GM21381 (cell line): ENCODE measurements around the gene RTF2.
"Not testable (repeated sequence)": the region's sequence is repeated elsewhere in the genome, so short reads cannot be mapped to it uniquely, and the experiment has no call there.

Experiments
- ATAC-seq: cut with Tn5 transposase; IDR thresholded peaks from one replicate; pipeline ENCODE4 v1.9.1; 2021; ENCODE audit warnings: mild to moderate bottlenecking, moderate library complexity; ENCODE audit not compliant: unreplicated experiment

Gene RTF2

DNA sequence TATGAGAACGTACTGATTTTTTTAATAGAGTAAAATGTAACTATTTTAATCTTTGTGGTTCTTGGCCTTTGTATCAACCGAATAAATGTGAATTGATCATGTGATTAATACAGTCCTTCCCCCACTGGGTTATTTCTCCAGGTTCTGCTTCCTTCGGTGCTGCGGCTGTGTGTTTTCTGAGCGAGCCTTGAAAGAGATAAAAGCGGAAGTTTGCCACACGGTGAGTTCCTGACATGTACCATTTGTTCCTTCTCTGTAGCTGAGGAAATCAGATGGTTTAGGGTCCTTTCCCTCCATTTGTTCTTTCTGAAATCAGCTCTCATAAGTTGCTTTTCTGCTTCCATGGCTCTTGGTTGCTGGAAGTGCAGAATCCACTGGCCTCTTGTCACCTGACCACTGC is 15.5 kb downstream of the RTF2 start:
- no peak for ATAC-seq

DNA sequence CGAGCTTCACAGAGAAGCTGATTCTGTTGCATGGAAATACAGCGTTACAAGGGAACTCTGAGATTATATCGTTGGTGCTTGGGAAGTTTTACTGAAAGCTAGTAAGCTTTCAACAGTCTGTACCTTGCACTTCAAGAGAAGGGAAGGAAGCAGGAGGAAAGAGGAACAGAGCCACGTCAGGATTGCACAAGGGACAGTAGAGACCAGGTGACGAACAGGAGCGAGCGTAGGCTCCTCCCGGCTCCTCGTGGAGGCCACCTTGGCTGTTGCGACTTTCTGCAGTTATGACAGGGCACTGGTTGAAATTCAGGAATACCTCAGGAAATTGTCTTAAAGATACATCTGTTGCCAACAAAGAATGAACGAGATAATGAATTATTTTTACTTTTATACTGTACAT is 18.8 kb downstream of the RTF2 start:
- no peak for ATAC-seq

DNA sequence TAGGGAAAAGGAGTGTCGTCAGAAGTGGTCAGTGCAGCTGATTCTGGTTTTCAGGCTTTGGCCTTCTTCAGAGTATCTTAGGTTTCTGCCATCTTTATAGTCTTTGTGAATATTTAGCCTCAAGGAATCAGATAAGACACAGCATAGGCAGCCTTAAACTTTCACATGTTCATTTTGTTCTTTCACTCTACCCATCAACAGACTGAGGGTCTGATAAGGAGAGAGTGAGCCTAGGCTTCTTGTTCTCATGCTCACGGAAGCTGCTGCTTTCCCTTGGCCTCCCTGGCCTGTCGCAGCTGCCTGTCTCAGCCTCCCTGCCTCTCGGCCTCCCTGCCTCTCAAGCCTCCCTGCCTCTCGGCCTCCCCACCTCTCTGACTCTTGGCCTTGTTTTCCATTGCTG is 20.1 kb downstream of the RTF2 start:
- ATAC-seq: no peak

DNA sequence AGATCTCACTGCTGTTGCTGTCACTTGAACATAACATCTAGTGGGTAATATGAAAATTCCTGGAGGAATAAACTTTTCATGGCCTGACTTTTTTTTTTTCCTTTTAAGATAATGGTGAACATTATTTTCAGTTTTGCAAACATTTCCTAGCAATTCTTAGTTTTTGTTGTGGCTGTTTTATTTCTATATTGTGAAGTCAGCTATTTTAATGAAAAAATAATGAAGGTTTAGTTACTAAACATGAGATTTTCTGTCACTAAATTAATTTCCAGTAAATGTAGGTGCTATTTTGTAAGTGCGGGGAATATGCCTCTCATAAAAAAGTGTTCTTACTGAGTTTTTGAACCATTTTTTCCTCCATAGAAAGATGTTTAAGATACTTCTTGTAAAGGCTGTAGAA is 32.7 kb downstream of the RTF2 start:
- no peak for ATAC-seq

DNA sequence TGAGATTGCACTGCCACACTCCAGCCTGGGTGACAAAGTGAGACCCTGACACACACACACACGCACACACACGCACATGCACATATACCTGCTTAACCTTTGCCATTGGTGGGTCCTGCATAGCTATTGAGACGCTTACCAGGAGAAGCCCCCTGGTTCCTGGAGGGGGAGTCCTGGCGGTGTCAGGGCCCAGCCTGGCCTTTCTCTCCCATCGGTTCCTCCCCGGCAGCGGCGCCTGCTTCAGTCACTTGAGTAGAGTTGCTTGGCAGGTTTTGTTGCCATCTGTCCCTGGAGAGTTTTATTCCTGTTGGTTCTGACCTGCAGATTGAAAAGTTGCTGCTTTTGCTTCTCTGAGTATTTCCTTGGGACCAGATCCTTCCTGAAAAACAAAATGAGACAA is 35.5 kb downstream of the RTF2 start:
- ATAC-seq: no peak

DNA sequence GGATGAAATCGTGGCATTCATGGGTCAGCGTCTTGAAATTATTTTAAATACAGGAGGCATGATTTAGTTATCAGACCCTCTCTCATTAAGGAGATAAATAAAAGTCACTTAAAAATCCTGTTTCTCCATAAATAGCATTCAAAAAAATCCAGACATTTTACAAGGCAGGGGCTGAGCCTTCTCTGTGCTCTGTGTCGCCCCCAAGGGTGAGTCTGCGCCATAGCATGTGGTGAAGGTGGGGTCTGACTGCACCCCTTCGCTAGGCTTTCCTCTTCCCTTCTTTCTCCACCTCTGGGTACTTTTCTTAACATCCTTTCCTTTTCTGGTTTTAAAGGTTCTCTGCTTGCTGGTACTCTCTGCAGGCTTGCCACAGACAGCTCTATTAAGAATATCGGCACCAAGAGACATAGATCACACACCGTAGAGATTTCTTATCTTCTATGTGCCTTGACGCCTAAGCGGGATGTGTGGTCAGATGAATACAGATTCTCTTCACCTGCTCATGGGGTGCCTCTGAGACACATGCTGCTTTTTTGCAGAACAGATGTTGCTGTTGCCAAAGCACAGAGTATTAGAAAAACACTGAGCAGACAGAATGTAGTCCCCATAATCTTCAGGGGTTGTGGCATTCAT is 36.1 kb downstream of the RTF2 start:
- ATAC-seq: no peak

DNA sequence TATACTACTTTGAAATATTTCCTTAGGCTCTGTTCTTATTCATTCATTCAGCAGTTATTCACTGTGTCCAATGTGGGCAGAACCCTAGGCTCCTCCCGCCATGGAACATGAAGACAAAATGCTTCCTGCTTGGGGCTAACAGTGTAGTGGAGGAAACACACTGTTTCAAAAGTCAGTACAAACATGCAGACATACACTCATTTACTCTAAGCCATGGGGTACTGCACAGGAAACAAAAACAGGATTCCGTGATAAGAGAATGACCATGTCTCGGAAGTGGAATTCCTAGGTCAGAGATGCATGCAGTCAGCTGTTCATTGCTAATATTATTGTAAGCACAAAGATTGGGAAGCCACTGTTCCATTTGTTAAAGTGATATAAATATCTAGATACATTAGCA is 37.7 kb downstream of the RTF2 start:
- no peak for ATAC-seq

DNA sequence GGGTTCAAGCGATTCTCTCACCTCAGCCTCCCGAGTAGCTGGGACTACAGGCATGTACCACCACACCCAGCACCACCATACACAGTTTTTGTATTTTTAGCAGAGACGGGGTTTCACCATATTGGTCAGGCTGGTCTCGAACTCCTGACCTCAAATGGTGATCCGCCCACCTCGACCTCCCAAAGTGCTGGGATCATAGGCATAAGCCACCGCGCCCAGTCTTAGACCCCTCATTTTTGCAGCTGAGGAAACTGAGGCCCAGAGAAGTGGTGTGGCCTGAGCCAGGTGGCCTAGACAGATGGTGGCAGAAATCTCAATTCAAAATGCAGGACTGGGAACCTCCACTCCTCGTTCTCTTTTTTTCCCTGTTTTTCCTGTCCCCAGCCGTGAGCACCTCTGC is 43.5 kb downstream of the RTF2 start:
- ATAC-seq: no peak

DNA sequence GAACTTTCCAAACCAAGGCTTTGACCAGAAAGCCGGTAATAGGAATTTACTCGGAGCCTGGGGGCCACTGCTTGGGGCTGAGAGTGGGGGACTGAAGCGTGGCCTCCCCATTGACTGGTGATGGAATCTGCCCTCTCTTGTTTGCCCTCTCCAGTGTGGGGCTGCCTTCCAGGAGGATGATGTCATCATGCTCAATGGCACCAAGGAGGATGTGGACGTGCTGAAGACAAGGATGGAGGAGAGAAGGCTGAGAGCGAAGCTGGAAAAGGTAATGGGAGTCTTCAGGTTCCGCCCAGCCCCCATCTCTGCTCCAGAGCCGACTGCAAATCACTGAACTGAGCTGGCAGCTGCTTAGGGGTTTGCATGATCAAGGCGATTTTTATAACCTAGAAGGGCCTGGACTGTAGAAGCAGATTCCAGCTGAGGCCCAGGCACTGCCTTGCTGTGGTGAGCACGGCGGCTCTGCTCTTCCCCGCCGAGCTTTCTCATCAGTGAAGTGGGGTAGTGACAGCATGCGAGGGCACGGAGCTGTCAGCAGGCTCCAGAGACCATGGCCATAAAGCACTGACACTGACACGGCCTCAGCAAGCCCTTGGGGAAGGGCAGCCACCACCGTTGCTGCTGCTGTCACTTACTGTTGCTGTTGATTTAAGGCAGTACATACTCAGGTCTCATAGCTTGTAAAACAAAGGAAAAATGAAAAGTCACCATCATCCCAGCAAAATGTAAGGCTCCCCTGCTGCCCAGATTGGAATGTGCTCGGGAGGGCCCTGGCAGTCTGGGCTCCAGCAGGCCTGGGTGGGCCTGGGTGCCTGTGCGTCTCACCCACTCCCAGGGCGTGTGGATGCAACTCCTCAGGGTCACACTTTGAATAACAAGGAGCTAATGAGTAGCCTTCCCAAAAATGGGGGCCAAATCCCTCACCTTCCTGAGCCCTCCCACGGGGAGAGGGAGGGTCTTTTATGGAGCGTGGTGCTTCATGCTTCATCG is 45.0 kb downstream of the RTF2 start:
- ATAC-seq: no peak

DNA sequence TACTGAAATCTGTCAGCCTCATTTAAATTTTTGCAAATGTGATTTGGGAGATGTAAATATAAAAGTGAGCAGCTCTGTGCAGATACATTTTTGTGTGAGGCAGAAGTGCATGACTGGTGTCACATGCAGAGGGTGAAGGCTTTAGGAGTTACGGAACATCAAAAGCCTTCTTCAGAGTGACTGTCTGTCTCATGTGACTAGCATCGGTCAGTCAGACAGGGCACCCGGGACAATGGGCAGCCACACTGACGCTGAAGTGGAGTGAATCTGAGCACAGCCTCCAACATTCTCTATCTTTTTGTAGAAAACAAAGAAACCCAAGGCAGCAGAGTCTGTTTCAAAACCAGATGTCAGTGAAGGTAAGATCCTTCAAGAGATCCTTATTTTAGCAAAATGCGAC is 48.2 kb downstream of the RTF2 start:
- ATAC-seq: no peak

DNA sequence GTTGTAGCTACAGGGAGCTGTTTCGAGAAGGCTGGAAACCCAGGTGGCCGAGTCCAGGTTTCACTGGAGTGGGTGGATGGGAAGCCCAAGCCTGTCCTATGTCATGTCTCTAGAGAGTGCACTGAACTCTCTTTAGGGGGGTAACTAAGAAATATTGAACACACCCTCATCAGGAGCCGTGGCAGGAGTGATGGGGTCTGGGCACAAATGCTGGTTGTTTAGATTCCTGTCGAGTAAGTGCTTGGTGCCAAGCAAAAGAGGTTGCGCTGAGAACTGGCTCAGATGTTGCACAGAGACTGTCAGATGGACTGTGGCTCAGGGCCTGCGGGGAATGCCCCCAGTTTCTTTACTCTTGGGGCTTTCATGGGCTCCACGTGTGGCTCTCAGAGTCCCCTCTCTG is 48.8 kb downstream of the RTF2 start:
- ATAC-seq: no peak

DNA sequence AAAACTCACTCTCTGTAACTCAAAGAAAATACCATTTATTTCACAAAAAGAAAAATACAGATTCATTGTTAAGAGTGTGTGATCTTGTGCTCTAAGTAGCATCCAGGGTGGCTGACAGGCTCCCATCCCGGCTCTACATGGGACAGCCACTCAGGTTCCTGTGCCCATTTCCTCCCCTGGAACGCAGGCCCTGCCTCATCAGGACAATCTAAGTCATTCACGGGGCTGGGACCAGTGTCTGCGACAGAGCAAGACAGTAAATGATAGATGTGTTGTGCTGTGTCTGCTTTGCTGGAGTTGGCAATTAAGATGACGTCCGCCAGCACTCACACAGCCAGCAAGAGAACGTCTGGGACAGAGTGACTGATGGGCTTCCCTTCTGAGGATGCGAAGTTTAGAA is 49.2 kb downstream of the RTF2 start:
- ATAC-seq: no peak

DNA sequence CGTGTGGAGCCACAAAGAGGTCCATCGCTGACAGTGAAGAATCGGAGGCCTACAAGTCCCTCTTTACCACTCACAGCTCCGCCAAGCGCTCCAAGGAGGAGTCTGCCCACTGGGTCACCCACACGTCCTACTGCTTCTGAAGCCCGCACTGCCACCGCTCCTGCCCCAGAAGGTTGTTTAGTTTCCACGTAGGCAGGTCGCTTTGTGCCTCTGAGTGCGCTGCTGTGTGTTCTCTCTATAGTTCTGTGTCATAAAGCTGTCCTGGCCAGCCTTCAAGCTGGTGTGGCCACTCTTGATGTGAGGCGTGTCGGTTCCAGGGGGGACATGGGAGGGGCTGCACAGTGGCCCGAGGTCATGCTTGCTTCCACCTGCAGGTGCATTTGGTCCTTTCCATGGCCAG is 49.7 kb downstream of the RTF2 start:
- no peak for ATAC-seq

DNA sequence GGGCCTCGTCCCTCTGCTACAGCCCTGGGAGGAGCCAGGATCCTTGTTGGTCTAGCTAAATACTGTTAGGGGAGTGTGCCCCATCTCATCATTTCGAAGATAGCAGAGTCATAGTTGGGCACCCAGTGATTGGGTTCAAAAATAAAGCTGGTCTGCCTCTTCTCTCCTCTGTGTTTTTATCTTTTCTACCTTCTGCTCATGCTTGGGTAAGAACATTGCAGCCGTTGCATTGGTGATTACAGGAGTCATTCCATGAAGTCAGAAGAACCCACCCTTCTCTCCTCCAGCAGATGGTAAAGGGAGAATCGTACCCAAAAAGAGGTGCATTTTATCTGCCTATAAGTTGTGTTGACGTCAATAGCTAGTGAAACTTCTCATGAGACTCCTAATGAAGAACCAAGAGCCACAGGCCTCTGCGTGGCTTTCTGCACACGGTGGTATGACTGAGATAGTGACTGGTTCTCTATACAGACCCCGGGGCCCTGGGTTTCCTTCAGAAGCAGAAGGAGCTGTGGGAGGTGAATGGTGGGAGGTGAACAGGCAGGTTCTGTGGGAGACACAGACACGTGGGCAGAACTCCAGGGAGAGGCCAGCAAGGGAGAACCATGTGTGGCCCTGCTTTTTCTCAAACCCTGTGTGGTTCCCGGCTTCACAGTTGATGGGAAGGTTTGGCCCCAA is 50.4 kb downstream of the RTF2 start:
- ATAC-seq: no peak

DNA sequence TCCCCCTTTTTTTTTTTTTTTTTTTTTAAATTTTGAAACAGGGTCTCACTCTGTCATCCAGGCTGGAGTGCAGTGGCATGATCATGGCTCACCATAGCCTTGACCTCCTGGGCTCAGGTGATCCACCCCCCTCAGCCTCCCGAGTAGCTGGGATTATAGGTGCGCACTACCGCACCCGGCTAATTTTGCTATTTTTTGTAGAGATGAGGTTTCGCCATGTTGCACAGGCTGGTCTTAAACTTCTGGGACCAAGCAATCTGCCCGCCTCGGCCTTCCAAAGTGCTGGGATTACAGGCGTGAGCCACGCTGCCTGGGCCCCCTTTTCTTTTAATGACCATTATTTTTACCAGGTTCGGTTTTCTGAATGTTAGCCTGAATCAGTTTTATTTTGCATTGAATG is 51.1 kb downstream of the RTF2 start:
- no peak for ATAC-seq

DNA sequence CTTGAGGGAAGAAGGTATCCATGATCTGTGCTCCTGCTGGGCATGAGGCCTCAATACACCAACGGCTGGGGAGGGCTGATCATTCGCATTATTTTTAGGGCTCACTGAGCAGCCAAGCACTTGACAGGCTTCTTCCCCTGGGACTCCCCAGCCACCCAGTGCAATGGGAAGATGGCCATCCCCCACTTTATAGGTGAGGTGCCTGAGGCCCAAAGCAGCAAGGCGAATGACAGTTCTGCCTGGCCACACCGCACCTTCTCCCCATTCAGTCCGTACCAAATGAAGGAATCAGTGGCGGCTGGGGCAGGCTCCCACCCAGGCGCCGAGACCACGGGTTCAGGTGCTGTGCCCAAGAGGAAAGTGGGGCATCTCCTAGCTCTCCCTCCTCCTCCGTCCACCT is 51.8 kb downstream of the RTF2 start:
- no peak for ATAC-seq

DNA sequence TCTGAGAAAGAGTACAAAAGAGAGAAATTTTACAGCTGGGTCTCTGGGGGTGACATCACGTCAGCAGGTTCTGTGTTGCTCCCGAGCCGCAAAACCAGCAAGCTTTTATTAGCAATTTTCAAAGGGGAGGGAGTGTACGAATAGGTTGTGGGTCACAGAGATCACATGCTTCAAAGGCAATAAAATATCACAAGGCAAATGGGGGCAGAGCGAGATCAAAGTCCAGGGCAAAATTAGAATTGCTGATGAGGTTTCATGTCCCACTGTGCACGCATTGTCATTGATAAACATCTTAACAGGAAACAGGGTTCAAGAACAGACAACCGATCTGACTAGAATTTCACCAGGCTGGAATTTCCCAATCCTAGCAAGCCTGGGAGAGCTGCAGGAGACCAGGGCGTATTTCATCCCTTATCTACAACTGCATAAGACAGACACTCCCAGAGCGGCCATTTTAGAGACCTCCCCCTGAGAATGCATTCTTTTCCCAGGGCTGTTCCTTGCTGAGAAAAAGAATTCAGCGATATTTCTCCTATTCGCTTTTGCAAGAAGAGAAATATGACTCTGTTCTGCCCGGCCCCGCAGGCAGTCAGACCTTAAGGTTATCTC is 52.4 kb downstream of the RTF2 start:
- ATAC-seq: not testable (repeated sequence)

DNA sequence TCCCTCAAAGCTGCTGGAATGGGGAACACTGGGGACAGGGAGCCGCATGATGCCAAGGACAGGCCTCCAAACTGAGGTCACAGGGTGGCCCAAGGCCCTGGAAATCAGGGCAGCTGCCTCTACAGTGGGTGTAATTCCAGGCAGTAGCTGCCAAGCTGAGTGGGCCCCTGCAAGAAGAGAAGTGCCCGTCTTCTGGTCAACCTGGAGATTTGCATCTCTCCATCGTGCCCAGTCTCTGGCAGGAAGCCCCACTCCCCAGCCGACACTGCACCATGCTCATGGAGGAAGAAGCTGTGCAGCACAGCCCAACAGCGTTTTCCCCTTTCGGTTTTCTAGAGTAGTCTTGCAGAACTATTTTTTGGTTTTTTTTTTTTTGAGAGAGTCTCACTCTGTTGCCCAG is 53.9 kb downstream of the RTF2 start:
- ATAC-seq: no peak

DNA sequence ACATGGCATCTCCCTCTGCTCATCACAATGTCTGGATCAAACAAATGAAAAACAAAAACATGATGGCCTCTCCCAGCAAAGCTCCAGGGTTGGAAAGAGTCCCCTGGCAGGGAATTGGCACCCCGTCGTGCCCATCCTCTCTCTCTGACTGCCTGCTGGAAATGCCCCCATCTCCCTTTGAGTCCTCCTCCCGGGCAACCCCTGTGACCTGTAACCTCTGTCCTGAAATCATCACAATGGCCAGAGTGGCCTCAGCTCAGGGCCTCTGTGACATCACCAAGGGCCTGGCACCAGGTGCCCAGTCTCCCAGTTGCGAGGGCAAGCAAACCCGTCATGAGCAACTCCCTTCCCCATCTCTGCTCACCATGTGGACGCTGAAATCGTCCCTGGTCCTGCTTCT is 56.0 kb downstream of the RTF2 start, which contains the start of gene FAM209A:
FAM209A (plus strand) TSS at position 301 of the 400 bp plus-strand sequence; CDS start at position 366, 65 bp downstream.
- not testable (repeated sequence) for ATAC-seq

DNA sequence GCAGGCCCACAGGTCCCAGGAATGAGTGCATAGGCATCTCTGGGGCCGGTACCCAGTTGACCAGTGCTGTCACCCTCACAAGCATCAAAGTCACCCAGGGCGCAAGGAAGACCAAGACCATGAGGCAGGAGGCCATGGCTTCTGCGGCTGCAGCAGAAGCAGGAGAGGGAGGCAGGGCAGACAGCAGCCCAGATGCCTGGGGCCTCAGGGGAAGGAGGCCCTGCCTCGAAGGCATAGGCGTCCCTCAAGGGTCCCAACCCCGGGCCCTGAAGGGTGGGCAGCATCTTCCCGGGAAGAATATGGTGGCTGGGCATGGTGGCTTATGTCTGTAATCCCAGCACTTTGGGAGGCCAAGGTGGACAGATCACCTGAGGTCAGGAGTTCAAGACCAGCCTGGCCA is 59.1 kb downstream of the RTF2 start:
- ATAC-seq: no peak

DNA sequence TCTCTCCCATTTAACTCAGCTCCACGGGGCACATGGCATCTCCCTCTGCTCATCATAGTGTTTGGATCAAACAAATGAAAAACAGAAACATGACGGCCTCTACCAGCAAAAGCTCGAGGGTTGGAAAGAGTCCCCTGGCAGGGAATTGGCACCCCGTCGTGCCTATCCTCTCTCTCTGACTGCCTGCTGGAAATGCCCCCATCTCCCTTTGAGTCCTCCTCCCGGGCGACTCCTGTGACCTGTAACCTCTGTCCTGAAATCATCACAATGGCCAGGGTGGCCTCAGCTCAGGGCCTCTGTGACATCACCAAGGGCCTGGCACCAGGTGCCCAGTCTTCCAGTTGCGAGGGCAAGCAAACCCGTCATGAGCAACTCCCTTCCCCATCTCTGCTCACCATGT is 64.5 kb downstream of the RTF2 start, which contains the start of gene FAM209B:
FAM209B (plus strand) TSS at position 301 of the 400 bp plus-strand sequence; CDS start at position 397, 96 bp downstream.
- not testable (repeated sequence) for ATAC-seq
